CD14-positive monocyte (primary cell): Measurements from ENCODE around the gene WDR6. TPM values are rescaled to one million over a fixed set of nuclear protein-coding genes. Genes with fewer than 3 reads are reported as not detected.

Experiments
- DNase-seq, 3 donors: peaks; one replicate each; pipeline ENCODE4 v3.0.0-alpha.2; 2011 to 2022
- H2AFZ ChIP-seq: 2 replicates; pipeline ENCODE4 v1.6.0; 2012; ENCODE audit warnings: mild to moderate bottlenecking, low read depth, low read length, inconsistent platforms; ENCODE audit not compliant: insufficient read depth, poor library complexity, severe bottlenecking
- H3K27ac ChIP-seq, 2 donors: 1 replicate in 1 of 2; 2 replicates in 1 of 2; pipeline ENCODE4 v1.5.1; 2012 to 2013; ENCODE audit warnings: low read length in 2 of 2, control low read depth in 1 of 2, inconsistent platforms in 1 of 2, low read depth in 1 of 2, mild to moderate bottlenecking in 1 of 2
- H3K27me3 ChIP-seq, 2 donors: one replicate each; pipeline versions ENCODE4 v1.6.0 to v1.6.1; 2011 to 2013; ENCODE audit warnings: low read length in 2 of 2; ENCODE audit not compliant: control insufficient read depth in 2 of 2, insufficient read depth in 2 of 2
- H3K36me3 ChIP-seq, 2 donors: replicated peaks in 1 of 2; 1 replicate in 1 of 2; 2 replicates in 1 of 2; pipeline versions ENCODE4 v1.5.1 to v1.6.1; 2012 to 2013; ENCODE audit warnings: low read length in 2 of 2, control low read depth in 1 of 2, inconsistent platforms in 1 of 2, mild to moderate bottlenecking in 1 of 2; ENCODE audit not compliant: insufficient read depth in 2 of 2, control insufficient read depth in 1 of 2
- H3K4me1 ChIP-seq, 2 donors: 1 replicate in 1 of 2; 2 replicates in 1 of 2; pipeline versions ENCODE4 v1.5.1 to v1.6.1; 2012 to 2013; ENCODE audit warnings: low read length in 2 of 2, control low read depth in 1 of 2, inconsistent platforms in 1 of 2, mild to moderate bottlenecking in 1 of 2, moderate library complexity in 1 of 2; ENCODE audit not compliant: insufficient read depth in 2 of 2, control insufficient read depth in 1 of 2
- H3K4me2 ChIP-seq: replicated peaks from 2 replicates; pipeline ENCODE3; 2012; ENCODE audit warnings: low read length, moderate library complexity, mild to moderate bottlenecking; ENCODE audit not compliant: poor library complexity, severe bottlenecking; ENCODE audit errors: extremely low read depth
- H3K4me3 ChIP-seq, 3 experiments: fragments of 200-600 bp in 1 of 3; sonication (generic) in 1 of 3; replicated peaks in 1 of 3; 1 replicate in 2 of 3; 2 replicates in 1 of 3; pipeline ENCODE4 v1.5.1; 2011 to 2013; ENCODE audit warnings: low read length in 3 of 3, mild to moderate bottlenecking in 3 of 3, control low read depth in 2 of 3, low read depth in 2 of 3, inconsistent platforms in 1 of 3, moderate library complexity in 1 of 3
- H3K79me2 ChIP-seq: 2 replicates; pipeline ENCODE4 v1.6.0; 2012; ENCODE audit warnings: mild to moderate bottlenecking, control low read depth, inconsistent platforms, low read length, moderate library complexity; ENCODE audit not compliant: insufficient read depth
- H3K9ac ChIP-seq: 2 replicates; pipeline ENCODE4 v1.6.0; 2017; ENCODE audit warnings: low read length, mild to moderate bottlenecking; ENCODE audit not compliant: insufficient read depth, poor library complexity, severe bottlenecking
- H3K9me3 ChIP-seq, 2 donors: replicated peaks in 1 of 2; 1 replicate in 1 of 2; 2 replicates in 1 of 2; pipeline versions ENCODE4 v1.5.1 to v1.6.1; 2012 to 2013; ENCODE audit warnings: low read length in 2 of 2, control low read depth in 1 of 2; ENCODE audit not compliant: control insufficient read depth in 1 of 2, insufficient read depth in 1 of 2
- H4K20me1 ChIP-seq: 2 replicates; pipeline ENCODE4 v1.6.0; 2012; ENCODE audit warnings: mild to moderate bottlenecking, low read length, control low read depth, moderate library complexity; ENCODE audit not compliant: insufficient read depth
- H3K27ac Mint-ChIP-seq, 7 donors: one replicate each; pipeline ENCODE4 v1.8.0; 2020; ENCODE audit warnings: mild to moderate bottlenecking in 7 of 7, mixed read lengths in 7 of 7, moderate library complexity in 6 of 7, inconsistent platforms in 2 of 7
- H3K27me3 Mint-ChIP-seq, 3 donors: one replicate each; pipeline ENCODE4 v1.8.0; 2021 to 2022; ENCODE audit warnings: low read depth in 3 of 3, mild to moderate bottlenecking in 3 of 3, mixed read lengths in 3 of 3, moderate library complexity in 3 of 3, inconsistent platforms in 1 of 3
- H3K36me3 Mint-ChIP-seq, 2 donors: one replicate each; pipeline ENCODE4 v1.8.0; 2020; ENCODE audit warnings: mixed read lengths in 2 of 2, inconsistent platforms in 1 of 2, mild to moderate bottlenecking in 1 of 2
- H3K4me1 Mint-ChIP-seq: one replicate; pipeline ENCODE4 v1.8.0; 2020; ENCODE audit warnings: mild to moderate bottlenecking, mixed read lengths
- H3K4me3 Mint-ChIP-seq, 2 donors: one replicate each; pipeline ENCODE4 v1.8.0; 2020; ENCODE audit warnings: mild to moderate bottlenecking in 2 of 2, mixed read lengths in 2 of 2, moderate library complexity in 1 of 2
- H3K9me3 Mint-ChIP-seq, 7 donors: one replicate each; pipeline ENCODE4 v1.8.0; 2020 to 2022; ENCODE audit warnings: mixed read lengths in 7 of 7, mild to moderate bottlenecking in 6 of 7, moderate library complexity in 6 of 7, inconsistent platforms in 2 of 7
- CTCF ChIP-seq: fragments of 200-600 bp; IDR thresholded peaks from one replicate; pipeline ENCODE4 v1.8.0; 2022; ENCODE audit warnings: antibody characterized with exemption, mild to moderate bottlenecking
- WGBS: methylation state at CpG from one replicate; pipeline ENCODE4 v1.1.5; 2013; ENCODE audit warnings: missing lambda C conversion rate; ENCODE audit not compliant: insufficient coverage; 5-methylcytosine and 5-hydroxymethylcytosine counted together
- intact Hi-C, 2 donors: fragments of 100-400 bp; cut with micrococcal nuclease; formaldehyde crosslinking; loops; one replicate each; pipeline versions ENCODE4 v1.15.0 to v1.15.1; 2023
- polyA plus RNA-seq, 3 donors: library from polyadenylated mRNA; depleted of rRNA in 1 of 3; unstranded in 2 of 3; stranded (reverse) in 1 of 3; fragments of 300-500 nt in 2 of 3; fragments of >200 nt in 1 of 3; fragmentation: Illumina TruSeq in 2 of 3; gene quantifications; 1 replicate in 2 of 3; 2 replicates in 1 of 3; pipeline ENCODE4 v1.2.3, GENCODE V29; 2012 to 2021

WDR6 gene
- polyA plus RNA-seq, 3 donors: 30.6 to 103 (median 46.3) TPM

DNA sequence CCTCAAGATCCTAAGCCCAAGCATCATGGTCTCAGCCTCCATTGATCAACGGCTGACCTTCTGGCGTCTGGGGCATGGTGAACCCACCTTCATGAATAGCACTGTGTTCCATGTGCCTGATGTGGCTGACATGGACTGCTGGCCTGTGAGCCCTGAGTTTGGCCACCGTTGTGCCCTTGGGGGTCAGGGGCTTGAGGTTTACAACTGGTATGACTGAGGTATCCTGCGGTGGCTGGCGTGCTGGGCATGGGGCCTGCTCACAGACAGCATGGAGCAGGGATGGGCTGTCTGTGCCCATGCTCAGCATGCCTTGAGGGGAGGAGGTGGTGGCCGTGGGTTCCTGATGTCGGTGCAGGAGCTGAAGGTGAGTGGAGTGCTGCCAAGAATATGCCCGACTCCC is 7.9 kb downstream of the WDR6 start:
- no peaks in the 10 kb centered on the region for H3K9me3 ChIP-seq
- intact Hi-C loops: no loop called here
- no peak overlapping the region for H3K9ac ChIP-seq
- H3K36me3 ChIP-seq: peaks cover 41 to 55% of the 10 kb centered on the region in 2 donors
- Mint-ChIP-seq H3K4me3 (no peak overlapping the region), H3K4me1 (peaks cover 19% of the 10 kb centered on the region), H3K27me3 (no peaks in the 10 kb centered on the region), H3K36me3 (peaks cover 28 to 58% of the 10 kb centered on the region in 2 donors), H3K9me3 (no peaks in the 10 kb centered on the region), H3K27ac (peak overlapping the region in 1 of 7 donors; percentile 41)
- no peak overlapping the region for H3K27ac ChIP-seq
- H3K79me2 ChIP-seq: peaks cover 41% of the 10 kb centered on the region
- 96% methylated on average over 5 of the region's 8 CpGs for WGBS
- H3K4me1 ChIP-seq: peaks cover 24 to 30% of the 10 kb centered on the region in 2 donors
- H3K27me3 ChIP-seq: no peaks in the 10 kb centered on the region
- peaks cover 45% of the 10 kb centered on the region for H4K20me1 ChIP-seq
- no peak overlapping the region for H2AFZ ChIP-seq
- no peak for DNase-seq
- TF ChIP-seq CTCF: no peak
- no peak overlapping the region for H3K4me2 ChIP-seq
- no peak overlapping the region for H3K4me3 ChIP-seq

DNA sequence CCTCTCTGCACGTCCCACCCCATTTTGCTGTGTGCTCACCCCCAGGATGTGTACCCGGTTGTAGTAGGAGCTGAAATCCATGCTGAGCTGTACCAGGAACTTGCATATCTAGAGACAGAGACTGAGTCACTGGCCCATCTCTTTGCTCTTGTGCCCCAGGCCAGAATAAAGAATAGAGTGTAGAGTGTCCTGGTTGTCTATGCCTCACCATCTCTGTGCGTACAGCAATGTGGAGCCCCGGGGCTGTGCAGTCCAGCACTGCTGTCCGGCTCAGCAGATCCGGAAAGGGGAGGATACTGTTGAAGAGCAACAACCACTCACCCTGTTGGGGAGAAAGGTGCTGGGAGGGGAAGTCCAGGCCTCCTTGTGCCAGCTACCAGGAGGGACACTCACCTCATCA is 8.6 kb downstream of the WDR6 start:
- peaks cover 30 to 37% of the 10 kb centered on the region in 2 donors for H3K4me1 ChIP-seq
- Mint-ChIP-seq H3K9me3 (no peaks in the 10 kb centered on the region), H3K4me3 (no peak overlapping the region), H3K27me3 (no peaks in the 10 kb centered on the region), H3K27ac (no peak overlapping the region), H3K36me3 (peaks cover 28 to 53% of the 10 kb centered on the region in 2 donors), H3K4me1 (peaks cover 23% of the 10 kb centered on the region)
- peaks cover 45% of the 10 kb centered on the region for H4K20me1 ChIP-seq
- peaks cover 41 to 55% of the 10 kb centered on the region in 2 donors for H3K36me3 ChIP-seq
- H3K4me3 ChIP-seq: no peak overlapping the region
- intact Hi-C loops: no loop called here
- no peak overlapping the region for H3K4me2 ChIP-seq
- no peak for TF ChIP-seq CTCF
- H3K27ac ChIP-seq: no peak overlapping the region
- no peak overlapping the region for H2AFZ ChIP-seq
- WGBS: 87% methylated on average over 3 of the region's 6 CpGs
- H3K9me3 ChIP-seq: no peaks in the 10 kb centered on the region
- H3K27me3 ChIP-seq: no peaks in the 10 kb centered on the region
- DNase-seq: no peak
- no peak overlapping the region for H3K9ac ChIP-seq
- peaks cover 48% of the 10 kb centered on the region for H3K79me2 ChIP-seq
